Adrenal gland (tissue), 5 donors: ENCODE results near the gene MRGPRF.

Experiments used
- CTCF ChIP-seq, 6 experiments: fragments of 450-650 bp in 4 of 6; fragments of 200-600 bp in 2 of 6; sonication (generic) in 1 of 6; IDR thresholded peaks; 1 replicate in 5 of 6; 2 replicates in 1 of 6; pipeline versions ENCODE4 v1.5.1 to v1.8.0; 2016 to 2021; ENCODE audit warnings: antibody characterized with exemption in 6 of 6, mild to moderate bottlenecking in 2 of 6, moderate library complexity in 1 of 6
- POLR2A ChIP-seq, 2 donors: fragments of 450-650 bp; IDR thresholded peaks; one replicate each; pipeline ENCODE4 v1.6.1; 2017; ENCODE audit warnings: antibody characterized with exemption in 2 of 2, mild to moderate bottlenecking in 2 of 2, moderate library complexity in 1 of 2
- donor health status: DM: no; HTN: no; CAD: no.

- TF ChIP-seq CTCF (IDR thresholded peaks at IDR 0.05) = no peak
- TF ChIP-seq POLR2A (IDR thresholded peaks at IDR 0.05) = no peak
Measured at GRCh38 chr11:69002110-69002569, 10.9 kb downstream of the MRGPRF start.
